Right hindlimb (tissue), 1 donor: ENCODE measurements around the gene PIEZO1.
"Not testable (repeated sequence)": the region's sequence is repeated elsewhere in the genome, so short reads cannot be mapped to it uniquely, and the experiment has no call there.

Experiments used
- DNase-seq: peaks from one replicate; pipeline ENCODE4 v3.0.0-alpha.2; 2018

The PIEZO1 gene

DNA sequence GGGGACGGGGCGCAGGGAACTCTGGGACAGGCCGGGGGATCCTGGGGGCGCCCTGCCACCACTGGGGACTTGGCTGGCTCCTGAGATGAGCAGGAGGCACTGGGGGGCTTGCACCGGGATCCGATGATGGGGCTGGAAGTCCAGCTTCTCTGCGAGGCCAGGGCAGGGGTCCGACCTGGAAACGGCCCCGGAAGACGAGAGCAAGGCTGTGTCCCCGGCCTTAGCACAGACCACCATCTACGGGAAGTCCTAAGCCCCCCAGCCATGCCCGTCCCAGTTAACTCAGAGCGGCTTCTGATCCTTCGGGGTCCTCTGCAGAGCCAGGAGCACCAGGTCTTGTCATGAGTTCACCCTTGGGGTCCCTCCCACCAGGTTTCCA is 19.1 kb upstream of the PIEZO1 start:
- no peak for DNase-seq

DNA sequence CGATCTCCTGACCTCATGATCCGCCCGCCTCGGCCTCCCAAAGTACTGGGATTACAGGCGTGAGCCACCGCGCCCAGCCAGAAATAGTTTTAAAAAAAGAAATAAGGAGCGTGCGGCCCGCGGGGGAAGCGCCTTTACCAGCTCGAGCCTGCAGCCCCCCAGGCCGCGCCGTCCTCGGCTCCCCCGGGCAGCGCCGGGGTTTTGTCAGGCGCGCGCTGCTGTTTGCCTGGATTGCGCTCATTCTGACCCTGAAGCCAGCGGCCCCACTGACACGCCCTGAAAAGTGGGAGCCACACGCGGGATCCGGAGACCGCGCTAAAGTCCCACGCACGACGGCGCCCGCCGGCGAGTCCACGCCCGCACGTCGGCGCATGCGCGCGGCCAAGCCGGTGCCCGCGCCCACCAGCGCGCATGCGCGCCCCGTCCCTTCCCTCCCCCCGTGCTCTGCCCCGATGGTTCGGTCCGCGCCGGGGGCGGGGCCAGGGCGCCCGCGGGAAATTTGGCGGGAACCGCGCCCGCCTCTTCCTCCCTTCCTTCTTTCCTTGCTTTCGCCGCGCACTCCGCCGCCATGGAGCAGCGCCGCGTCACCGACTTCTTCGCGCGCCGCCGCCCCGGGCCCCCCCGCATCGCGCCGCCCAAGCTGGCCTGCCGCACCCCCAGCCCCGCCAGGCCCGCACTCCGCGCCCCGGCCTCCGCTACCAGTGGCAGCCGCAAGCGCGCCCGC is 18.4 kb upstream of the PIEZO1 start, which contains the start of gene CDT1:
TSS of gene CDT1 (plus strand) at position 526 of the 724 bp plus-strand sequence. CDS start at position 569, 43 bp downstream.
- peak; percentile 90 for DNase-seq

DNA sequence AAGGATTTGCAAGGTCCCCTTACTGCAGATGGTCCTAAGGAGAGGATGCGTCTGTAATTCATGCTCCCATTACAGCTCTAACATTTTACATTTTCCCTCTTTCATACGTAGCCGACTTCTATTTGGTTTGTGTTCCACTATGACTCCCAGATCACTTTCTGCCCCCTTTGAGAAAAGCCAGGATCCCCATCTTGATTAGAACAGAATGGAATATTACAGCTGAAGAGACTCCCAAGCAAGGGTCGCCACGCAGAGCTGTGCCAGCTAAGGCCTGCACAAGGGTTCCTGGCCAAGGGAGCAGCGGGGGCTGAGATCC is 15.2 kb upstream of the PIEZO1 start:
- no peak for DNase-seq

- DNase-seq, result no peak
Measured at GRCh38 chr16:88799569-88800276, 14.7 kb upstream of the PIEZO1 start.

GRCh38 chr16:88798772-88799455 is 13.9 kb upstream of the PIEZO1 start:
- no peak for DNase-seq

DNA sequence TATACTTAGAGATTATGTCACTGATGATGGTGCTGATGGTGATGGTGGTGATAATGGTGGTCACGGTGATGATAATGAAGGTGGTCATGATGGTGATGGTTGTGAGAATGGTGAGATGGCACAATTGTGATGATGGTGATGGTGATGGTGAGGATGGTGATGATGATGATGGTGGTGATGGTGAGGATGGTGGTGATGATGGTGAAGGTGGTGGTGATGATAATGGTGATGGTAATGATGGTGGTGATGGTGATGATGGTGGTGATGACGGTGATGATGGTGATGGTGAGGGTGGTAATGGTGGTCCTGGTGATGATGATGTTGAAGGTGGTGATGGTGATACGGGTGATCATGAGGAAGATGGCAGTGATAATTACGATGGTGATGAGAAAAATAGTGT is 13.1 kb upstream of the PIEZO1 start:
- DNase-seq, result no peak

DNA sequence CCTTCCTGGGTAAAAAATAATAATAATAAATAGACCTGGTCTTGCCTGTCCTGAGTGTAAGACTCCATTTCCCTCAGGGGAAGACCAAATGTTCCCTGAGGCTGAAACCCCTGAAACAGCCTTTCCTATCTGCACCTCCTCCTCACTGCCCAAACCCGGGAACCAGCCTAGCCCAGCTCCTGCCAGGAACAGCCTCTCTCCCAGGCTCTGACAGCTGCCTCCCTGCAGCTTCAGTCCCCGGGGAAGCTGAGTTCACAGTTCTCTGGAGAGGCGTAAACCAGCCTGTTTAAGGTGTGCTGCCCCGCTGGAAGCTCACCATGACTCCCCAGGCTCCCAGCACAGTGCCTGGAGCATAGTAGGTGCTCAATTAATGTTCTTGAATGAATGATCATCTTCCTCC is 11.3 kb upstream of the PIEZO1 start:
- no peak for DNase-seq

- DNase-seq, result no peak
Measured at GRCh38 chr16:88793251-88793954, 8.4 kb upstream of the PIEZO1 start.

GRCh38 chr16:88792668-88793250 is 7.7 kb upstream of the PIEZO1 start:
- DNase-seq, result no peak

- DNase-seq, result no peak
Measured at GRCh38 chr16:88792078-88792550, 7.1 kb upstream of the PIEZO1 start.

DNA sequence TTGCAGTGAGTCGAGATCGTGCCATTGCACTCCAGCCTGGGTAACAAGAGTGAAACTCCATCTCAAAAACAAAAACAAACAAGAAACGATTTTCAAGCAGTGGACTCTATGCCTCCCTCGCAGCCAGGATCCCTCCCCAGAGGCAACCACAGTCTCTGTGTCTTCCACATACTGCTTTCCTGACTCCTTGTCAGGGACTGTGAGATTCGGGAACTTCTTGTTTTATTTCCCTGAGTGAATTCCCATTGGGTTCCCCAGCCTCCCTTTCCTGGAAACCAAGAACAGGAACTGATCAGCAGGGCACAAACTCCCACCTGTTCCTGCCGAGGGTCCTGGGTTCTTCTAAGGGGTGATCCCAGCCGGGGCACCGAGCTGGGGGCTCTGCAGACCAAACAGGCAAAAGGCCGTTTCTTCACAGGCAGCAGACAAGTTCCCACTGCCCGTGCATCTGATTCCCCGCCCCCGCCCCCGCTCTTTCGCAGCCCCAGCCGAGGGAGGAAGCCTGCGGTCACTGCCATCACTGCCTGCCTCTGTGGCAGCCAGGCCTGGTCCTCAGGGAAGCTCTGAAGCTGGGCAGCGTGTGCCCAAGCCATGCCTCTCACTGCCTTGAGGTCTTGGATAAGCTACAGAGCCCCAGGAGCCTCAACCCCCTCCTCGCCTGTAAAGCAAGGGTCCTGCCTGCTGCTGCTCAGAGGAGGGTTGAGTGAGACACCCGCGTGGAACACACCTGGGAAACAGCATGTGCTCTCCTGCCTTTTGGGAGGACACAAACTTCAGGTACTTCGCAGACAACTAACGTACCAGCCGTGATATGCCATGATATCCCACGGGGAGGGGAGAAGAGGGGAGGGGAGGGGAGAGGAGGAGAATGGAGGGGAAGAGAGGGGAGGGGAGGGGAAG is 5.5 kb upstream of the PIEZO1 start:
- no peak for DNase-seq

- no peak for DNase-seq
Measured at GRCh38 chr16:88789594-88789993, 4.6 kb upstream of the PIEZO1 start.

DNA sequence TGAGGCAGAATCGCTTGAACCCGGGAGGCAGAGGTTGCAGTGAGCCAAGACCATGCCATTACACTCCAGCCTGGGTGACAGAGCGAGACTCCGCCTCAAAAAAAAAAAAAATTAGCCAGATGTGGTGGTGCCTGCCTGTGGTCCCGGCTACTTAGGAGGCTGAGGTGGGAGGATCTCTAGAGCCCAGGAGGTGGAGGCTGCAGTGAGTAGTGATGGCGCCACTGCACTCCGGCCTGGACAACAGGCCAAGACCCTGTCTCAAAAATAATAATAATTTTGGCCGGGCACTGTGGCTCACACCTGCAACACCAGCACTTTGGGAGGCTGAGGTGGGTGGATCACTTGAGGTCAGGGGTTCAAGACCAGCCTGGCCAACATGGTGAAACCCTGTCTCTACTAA is 3.7 kb upstream of the PIEZO1 start:
- DNase-seq, result not testable (repeated sequence)

DNA sequence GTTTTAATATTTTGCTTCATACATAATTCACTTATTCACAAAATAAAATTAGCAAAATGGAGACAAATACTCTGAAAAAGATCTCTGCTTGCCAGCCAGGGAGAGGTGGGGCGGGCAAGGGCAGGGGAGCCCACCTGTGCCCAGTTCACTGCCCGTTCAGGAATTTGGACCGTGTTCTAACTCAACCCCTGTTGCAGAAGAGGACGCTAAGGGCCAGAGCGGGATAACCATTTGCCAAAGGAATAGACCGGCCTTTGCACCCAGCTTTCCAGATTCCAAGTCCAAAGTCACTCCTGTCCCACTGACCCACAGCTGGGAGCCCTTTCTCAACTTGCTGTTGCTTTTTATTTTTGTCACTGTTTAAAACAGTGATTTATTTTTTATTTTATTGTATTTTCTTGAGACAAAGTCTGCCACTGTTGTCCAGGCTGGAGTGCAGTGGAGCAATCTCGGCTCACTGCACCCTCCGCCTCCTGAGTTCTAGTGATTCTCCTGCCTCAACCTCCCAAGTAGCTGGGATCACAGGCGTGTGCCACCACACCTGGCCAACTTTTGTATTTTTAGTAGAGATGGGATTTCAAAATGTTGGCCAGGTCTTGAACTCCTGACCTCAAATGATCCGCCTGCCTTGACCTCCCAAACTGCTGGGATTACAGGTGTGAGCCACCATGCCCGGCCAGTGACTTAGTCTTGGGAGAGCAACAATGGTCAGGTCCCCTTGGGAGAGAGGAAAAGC is 2.7 kb upstream of the PIEZO1 start:
- DNase-seq, result no peak

GRCh38 chr16:88784856-88785105 is 239 bp downstream of the PIEZO1 start:
- DNase-seq, result no peak

- peak; percentile 82 for DNase-seq
Measured at GRCh38 chr16:88784074-88784855, 755 bp downstream of the PIEZO1 start.

- DNase-seq, result no peak
Measured at GRCh38 chr16:88783391-88784073, 1.5 kb downstream of the PIEZO1 start.

- DNase-seq, result no peak
Measured at GRCh38 chr16:88782454-88783390, 2.3 kb downstream of the PIEZO1 start.
